ENCODE results near the gene DDX55.
A peak's percentile ranks its signal among the peaks of the same experiment; 100 is the strongest.
"Not testable (repeated sequence)": the region's sequence is repeated elsewhere in the genome, so short reads cannot be mapped to it uniquely, and the experiment has no call there.

DDX55 gene

GRCh38 chr12:123601602-123602489 is at the start of gene DDX55:
TSS of gene DDX55 (plus strand) at chr12:123602099. CDS start at chr12:123602149, 50 bp downstream.
- DNase-seq = peak; percentile 81

GRCh38 chr12:123554136-123554535 is 47.8 kb upstream of the DDX55 start:
- not testable (repeated sequence) for DNase-seq

GRCh38 chr12:123554843-123555242 is 47.1 kb upstream of the DDX55 start:
- not testable (repeated sequence) for DNase-seq

GRCh38 chr12:123558487-123558886 is 43.4 kb upstream of the DDX55 start:
- DNase-seq = not testable (repeated sequence)

GRCh38 chr12:123559468-123559867 is 42.4 kb upstream of the DDX55 start:
- DNase-seq = no peak

- DNase-seq = no peak
These were observed 30.5 kb upstream of the DDX55 start for GRCh38 chr12:123571343-123571813.

- no peak for DNase-seq
These were observed 29.5 kb upstream of the DDX55 start for GRCh38 chr12:123572391-123572790.

GRCh38 chr12:123573870-123574269 is 28.0 kb upstream of the DDX55 start:
- no peak for DNase-seq

GRCh38 chr12:123576611-123577010 is 25.3 kb upstream of the DDX55 start:
- no peak for DNase-seq

GRCh38 chr12:123578243-123578642 is 23.7 kb upstream of the DDX55 start:
- no peak for DNase-seq

GRCh38 chr12:123578829-123579228 is 23.1 kb upstream of the DDX55 start:
- not testable (repeated sequence) for DNase-seq

- DNase-seq = no peak
These were observed 21.1 kb upstream of the DDX55 start for GRCh38 chr12:123580772-123581171.

- DNase-seq = no peak
These were observed 10.0 kb upstream of the DDX55 start for GRCh38 chr12:123591702-123592481.

GRCh38 chr12:123595729-123596128 is 6.2 kb upstream of the DDX55 start:
- no peak for DNase-seq

GRCh38 chr12:123597100-123597499 is 4.8 kb upstream of the DDX55 start:
- no peak for DNase-seq

GRCh38 chr12:123598522-123598921 is 3.4 kb upstream of the DDX55 start:
- no peak for DNase-seq

- DNase-seq = no peak
These were observed 2.6 kb upstream of the DDX55 start for GRCh38 chr12:123599310-123599709.

- DNase-seq = no peak
These were observed 2.2 kb upstream of the DDX55 start for GRCh38 chr12:123599721-123600120.

GRCh38 chr12:123602651-123603195 is 824 bp downstream of the DDX55 start:
- DNase-seq = no peak

- not testable (repeated sequence) for DNase-seq
These were observed 1.6 kb downstream of the DDX55 start for GRCh38 chr12:123603495-123603894.

- no peak for DNase-seq
These were observed 5.9 kb downstream of the DDX55 start for GRCh38 chr12:123607756-123608155.

- no peak for DNase-seq
These were observed 6.3 kb downstream of the DDX55 start for GRCh38 chr12:123608182-123608581.

GRCh38 chr12:123614110-123614509 is 12.2 kb downstream of the DDX55 start:
- DNase-seq = no peak

Data from KG1 (cell line).